CD14-positive monocyte (primary cell): ENCODE data around the gene NPEPL1. TPM values are rescaled to one million over a fixed set of nuclear protein-coding genes. Genes with fewer than 3 reads are reported as not detected.

ENCODE experiments used
- DNase-seq, 3 donors: peaks; one replicate each; pipeline ENCODE4 v3.0.0-alpha.2; 2011 to 2022
- H2AFZ ChIP-seq: 2 replicates; pipeline ENCODE4 v1.6.0; 2012; ENCODE audit warnings: mild to moderate bottlenecking, low read depth, low read length, inconsistent platforms; ENCODE audit not compliant: insufficient read depth, poor library complexity, severe bottlenecking
- H3K27ac ChIP-seq, 2 donors: 1 replicate in 1 of 2; 2 replicates in 1 of 2; pipeline ENCODE4 v1.5.1; 2012 to 2013; ENCODE audit warnings: low read length in 2 of 2, control low read depth in 1 of 2, inconsistent platforms in 1 of 2, low read depth in 1 of 2, mild to moderate bottlenecking in 1 of 2
- H3K27me3 ChIP-seq, 2 donors: one replicate each; pipeline versions ENCODE4 v1.6.0 to v1.6.1; 2011 to 2013; ENCODE audit warnings: low read length in 2 of 2; ENCODE audit not compliant: control insufficient read depth in 2 of 2, insufficient read depth in 2 of 2
- H3K36me3 ChIP-seq, 2 donors: replicated peaks in 1 of 2; 1 replicate in 1 of 2; 2 replicates in 1 of 2; pipeline versions ENCODE4 v1.5.1 to v1.6.1; 2012 to 2013; ENCODE audit warnings: low read length in 2 of 2, control low read depth in 1 of 2, inconsistent platforms in 1 of 2, mild to moderate bottlenecking in 1 of 2; ENCODE audit not compliant: insufficient read depth in 2 of 2, control insufficient read depth in 1 of 2
- H3K4me1 ChIP-seq, 2 donors: 1 replicate in 1 of 2; 2 replicates in 1 of 2; pipeline versions ENCODE4 v1.5.1 to v1.6.1; 2012 to 2013; ENCODE audit warnings: low read length in 2 of 2, control low read depth in 1 of 2, inconsistent platforms in 1 of 2, mild to moderate bottlenecking in 1 of 2, moderate library complexity in 1 of 2; ENCODE audit not compliant: insufficient read depth in 2 of 2, control insufficient read depth in 1 of 2
- H3K4me2 ChIP-seq: replicated peaks from 2 replicates; pipeline ENCODE3; 2012; ENCODE audit warnings: low read length, moderate library complexity, mild to moderate bottlenecking; ENCODE audit not compliant: poor library complexity, severe bottlenecking; ENCODE audit errors: extremely low read depth
- H3K4me3 ChIP-seq, 3 experiments: fragments of 200-600 bp in 1 of 3; sonication (generic) in 1 of 3; replicated peaks in 1 of 3; 1 replicate in 2 of 3; 2 replicates in 1 of 3; pipeline ENCODE4 v1.5.1; 2011 to 2013; ENCODE audit warnings: low read length in 3 of 3, mild to moderate bottlenecking in 3 of 3, control low read depth in 2 of 3, low read depth in 2 of 3, inconsistent platforms in 1 of 3, moderate library complexity in 1 of 3
- H3K79me2 ChIP-seq: 2 replicates; pipeline ENCODE4 v1.6.0; 2012; ENCODE audit warnings: mild to moderate bottlenecking, control low read depth, inconsistent platforms, low read length, moderate library complexity; ENCODE audit not compliant: insufficient read depth
- H3K9ac ChIP-seq: 2 replicates; pipeline ENCODE4 v1.6.0; 2017; ENCODE audit warnings: low read length, mild to moderate bottlenecking; ENCODE audit not compliant: insufficient read depth, poor library complexity, severe bottlenecking
- H3K9me3 ChIP-seq, 2 donors: replicated peaks in 1 of 2; 1 replicate in 1 of 2; 2 replicates in 1 of 2; pipeline versions ENCODE4 v1.5.1 to v1.6.1; 2012 to 2013; ENCODE audit warnings: low read length in 2 of 2, control low read depth in 1 of 2; ENCODE audit not compliant: control insufficient read depth in 1 of 2, insufficient read depth in 1 of 2
- H4K20me1 ChIP-seq: 2 replicates; pipeline ENCODE4 v1.6.0; 2012; ENCODE audit warnings: mild to moderate bottlenecking, low read length, control low read depth, moderate library complexity; ENCODE audit not compliant: insufficient read depth
- H3K27ac Mint-ChIP-seq, 7 donors: one replicate each; pipeline ENCODE4 v1.8.0; 2020; ENCODE audit warnings: mild to moderate bottlenecking in 7 of 7, mixed read lengths in 7 of 7, moderate library complexity in 6 of 7, inconsistent platforms in 2 of 7
- H3K27me3 Mint-ChIP-seq, 3 donors: one replicate each; pipeline ENCODE4 v1.8.0; 2021 to 2022; ENCODE audit warnings: low read depth in 3 of 3, mild to moderate bottlenecking in 3 of 3, mixed read lengths in 3 of 3, moderate library complexity in 3 of 3, inconsistent platforms in 1 of 3
- H3K36me3 Mint-ChIP-seq, 2 donors: one replicate each; pipeline ENCODE4 v1.8.0; 2020; ENCODE audit warnings: mixed read lengths in 2 of 2, inconsistent platforms in 1 of 2, mild to moderate bottlenecking in 1 of 2
- H3K4me1 Mint-ChIP-seq: one replicate; pipeline ENCODE4 v1.8.0; 2020; ENCODE audit warnings: mild to moderate bottlenecking, mixed read lengths
- H3K4me3 Mint-ChIP-seq, 2 donors: one replicate each; pipeline ENCODE4 v1.8.0; 2020; ENCODE audit warnings: mild to moderate bottlenecking in 2 of 2, mixed read lengths in 2 of 2, moderate library complexity in 1 of 2
- H3K9me3 Mint-ChIP-seq, 7 donors: one replicate each; pipeline ENCODE4 v1.8.0; 2020 to 2022; ENCODE audit warnings: mixed read lengths in 7 of 7, mild to moderate bottlenecking in 6 of 7, moderate library complexity in 6 of 7, inconsistent platforms in 2 of 7
- WGBS: methylation state at CpG from one replicate; pipeline ENCODE4 v1.1.5; 2013; ENCODE audit warnings: missing lambda C conversion rate; ENCODE audit not compliant: insufficient coverage; 5-methylcytosine and 5-hydroxymethylcytosine counted together
- intact Hi-C, 2 donors: fragments of 100-400 bp; cut with micrococcal nuclease; formaldehyde crosslinking; loops; one replicate each; pipeline versions ENCODE4 v1.15.0 to v1.15.1; 2023
- polyA plus RNA-seq, 3 donors: library from polyadenylated mRNA; depleted of rRNA in 1 of 3; unstranded in 2 of 3; stranded (reverse) in 1 of 3; fragments of 300-500 nt in 2 of 3; fragments of >200 nt in 1 of 3; fragmentation: Illumina TruSeq in 2 of 3; gene quantifications; 1 replicate in 2 of 3; 2 replicates in 1 of 3; pipeline ENCODE4 v1.2.3, GENCODE V29; 2012 to 2021
- TF ChIP-seq, protein P1 (sequence below): fragments of 200-600 bp; IDR thresholded peaks from one replicate; pipeline ENCODE4 v1.8.0; 2022; ENCODE audit warnings: antibody characterized with exemption, mild to moderate bottlenecking

NPEPL1 gene
- polyA plus RNA-seq, 3 donors, result 37.6 to 109 (median 39.6) TPM

DNA sequence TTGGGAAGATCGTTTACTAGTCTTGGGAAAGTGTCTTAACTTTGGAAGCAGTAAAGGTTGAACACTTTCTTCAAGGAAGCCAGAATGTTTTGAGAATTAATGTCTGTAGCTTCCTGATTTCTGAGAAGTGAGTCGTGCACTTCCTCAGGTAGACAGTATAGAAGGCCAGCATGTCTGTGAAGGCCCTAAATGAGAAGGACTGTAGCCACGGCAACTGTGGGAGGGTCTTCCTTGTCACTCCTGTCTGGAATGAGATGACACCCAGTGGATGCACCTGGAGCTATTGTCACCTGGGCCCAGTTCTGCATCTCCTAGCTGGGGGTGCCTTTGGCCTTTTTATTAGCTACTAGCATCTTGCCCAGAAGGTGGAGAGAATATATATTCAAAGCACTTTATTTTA lies 32.8 kb upstream of the NPEPL1 start:
- H3K27ac ChIP-seq, result peak overlapping the region in 1 of 2 donors; percentile 52
- Mint-ChIP-seq H3K27me3 (no peaks in the 10 kb centered on the region), H3K4me3 (no peak overlapping the region), H3K36me3 (peaks cover 38 to 54% of the 10 kb centered on the region in 2 donors), H3K9me3 (no peaks in the 10 kb centered on the region), H3K27ac (peak overlapping the region in 6 of 7 donors; percentile 19 to 74 (median 26)), H3K4me1 (peaks cover 34% of the 10 kb centered on the region)
- H3K4me3 ChIP-seq, result no peak overlapping the region
- intact Hi-C loops, result loop anchor here (10.0 kb wide), 3 partner anchors 235 to 385 kb away; partner anchors contain the start of gene PRELID3B (in 1 of the 2)
- peaks cover 29 to 82% of the 10 kb centered on the region in 2 donors for H3K36me3 ChIP-seq
- H3K9ac ChIP-seq, result no peak overlapping the region
- H3K9me3 ChIP-seq, result no peaks in the 10 kb centered on the region
- no peak overlapping the region for H3K4me2 ChIP-seq
- DNase-seq, result no peak
- H3K4me1 ChIP-seq, result peaks cover 0 to 3% of the 10 kb centered on the region in 2 donors
- TF ChIP-seq, protein P1, sequence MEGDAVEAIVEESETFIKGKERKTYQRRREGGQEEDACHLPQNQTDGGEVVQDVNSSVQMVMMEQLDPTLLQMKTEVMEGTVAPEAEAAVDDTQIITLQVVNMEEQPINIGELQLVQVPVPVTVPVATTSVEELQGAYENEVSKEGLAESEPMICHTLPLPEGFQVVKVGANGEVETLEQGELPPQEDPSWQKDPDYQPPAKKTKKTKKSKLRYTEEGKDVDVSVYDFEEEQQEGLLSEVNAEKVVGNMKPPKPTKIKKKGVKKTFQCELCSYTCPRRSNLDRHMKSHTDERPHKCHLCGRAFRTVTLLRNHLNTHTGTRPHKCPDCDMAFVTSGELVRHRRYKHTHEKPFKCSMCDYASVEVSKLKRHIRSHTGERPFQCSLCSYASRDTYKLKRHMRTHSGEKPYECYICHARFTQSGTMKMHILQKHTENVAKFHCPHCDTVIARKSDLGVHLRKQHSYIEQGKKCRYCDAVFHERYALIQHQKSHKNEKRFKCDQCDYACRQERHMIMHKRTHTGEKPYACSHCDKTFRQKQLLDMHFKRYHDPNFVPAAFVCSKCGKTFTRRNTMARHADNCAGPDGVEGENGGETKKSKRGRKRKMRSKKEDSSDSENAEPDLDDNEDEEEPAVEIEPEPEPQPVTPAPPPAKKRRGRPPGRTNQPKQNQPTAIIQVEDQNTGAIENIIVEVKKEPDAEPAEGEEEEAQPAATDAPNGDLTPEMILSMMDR, result no peak
- H2AFZ ChIP-seq, result no peak overlapping the region
- WGBS, result 20% methylated on average over 3 of the region's 3 CpGs
- H4K20me1 ChIP-seq, result peaks cover 98% of the 10 kb centered on the region
- H3K27me3 ChIP-seq, result no peaks in the 10 kb centered on the region
- peaks cover 100% of the 10 kb centered on the region for H3K79me2 ChIP-seq

DNA sequence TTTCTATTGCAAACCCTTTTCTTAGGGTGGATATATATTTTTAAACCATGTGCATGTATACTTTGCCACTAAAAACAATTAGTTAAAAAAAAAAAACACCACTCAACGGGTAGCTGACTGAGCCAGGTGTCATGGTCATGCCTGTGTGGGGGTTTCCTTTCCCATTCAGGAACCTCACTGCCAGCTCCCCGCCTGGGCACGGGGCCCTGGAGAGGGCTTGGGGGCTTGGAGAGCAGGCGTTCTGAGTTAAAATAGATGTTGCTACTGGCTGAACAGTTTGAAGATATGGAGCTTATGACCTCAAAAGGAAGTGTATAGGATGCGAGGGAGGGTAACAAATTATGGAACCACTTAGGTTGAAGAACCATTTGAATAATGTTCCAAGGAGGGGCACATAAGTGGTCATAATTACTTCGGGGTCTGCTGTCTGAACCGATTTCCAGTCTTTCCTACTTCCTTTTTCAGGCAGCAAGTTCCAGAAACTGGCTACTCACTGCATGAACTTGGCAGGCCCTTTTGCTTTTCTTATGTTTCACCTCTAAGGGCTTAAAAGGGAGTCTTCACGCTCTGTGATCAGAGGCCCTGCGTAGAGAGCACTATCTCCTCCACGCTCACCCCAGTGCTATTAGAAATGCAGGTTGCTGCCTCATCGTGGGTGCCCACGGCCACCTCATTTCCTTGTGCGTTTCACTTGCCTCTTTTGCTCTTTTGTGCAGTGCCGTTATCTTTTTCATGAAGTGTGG lies 31.6 kb upstream of the NPEPL1 start:
- Mint-ChIP-seq H3K27ac (peak overlapping the region in 4 of 7 donors; percentile 11 to 78 (median 40)), H3K27me3 (no peaks in the 10 kb centered on the region), H3K36me3 (peaks cover 42 to 58% of the 10 kb centered on the region in 2 donors), H3K4me3 (no peak overlapping the region), H3K4me1 (peaks cover 34% of the 10 kb centered on the region), H3K9me3 (no peaks in the 10 kb centered on the region)
- Histone ChIP-seq H3K4me1 (peaks cover 0 to under 1% of the 10 kb centered on the region in 2 donors), H3K36me3 (peaks cover 36 to 83% of the 10 kb centered on the region in 2 donors), H3K27me3 (no peaks in the 10 kb centered on the region), H3K27ac (peak overlapping the region in 1 of 2 donors; percentile 57), H3K4me3 (no peak overlapping the region), H3K9me3 (no peaks in the 10 kb centered on the region), H4K20me1 (peaks cover 98% of the 10 kb centered on the region), H2AFZ (no peak overlapping the region), H3K79me2 (peaks cover 100% of the 10 kb centered on the region), H3K9ac (no peak overlapping the region), H3K4me2 (no peak overlapping the region)
- WGBS, result 64% methylated on average over 11 of the region's 14 CpGs
- intact Hi-C loops, result no loop called here
- TF ChIP-seq, protein P1, result no peak
- no peak for DNase-seq
